SK-N-SH (cell line): ENCODE results near the gene KRT32.

ENCODE experiments used
- EP300 ChIP-seq, 2 experiments: IDR thresholded peaks; 2 replicates each; pipeline versions ENCODE4 v1.4.0 to v1.6.1; 2012; ENCODE audit warnings: borderline replicate concordance in 1 of 2, low read depth in 1 of 2, low read length in 1 of 2
- MXI1 ChIP-seq: IDR thresholded peaks from 2 replicates; pipeline ENCODE4 v1.6.1; 2012; ENCODE audit warnings: mild to moderate bottlenecking, low read depth, low read length, improper control_type of control experiment
- TAF1 ChIP-seq: IDR thresholded peaks from 2 replicates; pipeline ENCODE4 v1.6.1; 2012; ENCODE audit warnings: low read depth, mild to moderate bottlenecking, low read length, moderate library complexity, borderline replicate concordance
- YY1 ChIP-seq: IDR thresholded peaks from 2 replicates; pipeline ENCODE4 v1.4.0; 2012; ENCODE audit warnings: low read depth, mild to moderate bottlenecking
- TF ChIP-seq, protein P1 (sequence below): IDR thresholded peaks from 2 replicates; pipeline ENCODE4; 2012
- TF ChIP-seq, protein P2 (sequence below): fragments of 200-600 bp; sonication (generic); IDR thresholded peaks from 2 replicates; pipeline ENCODE4 v1.6.1; 2017; ENCODE audit warnings: antibody characterized with exemption, mild to moderate bottlenecking, moderate library complexity
- TF ChIP-seq, protein P3 (sequence below): IDR thresholded peaks from 2 replicates; pipeline ENCODE4 v1.4.0; 2012; ENCODE audit warnings: low read depth, borderline replicate concordance
- TF ChIP-seq, protein P4 (sequence below): fragments of 150-350 bp; IDR thresholded peaks from 2 replicates; pipeline ENCODE4 v1.6.1; 2016; ENCODE audit warnings: mild to moderate bottlenecking, low read depth, low read length

DNA sequence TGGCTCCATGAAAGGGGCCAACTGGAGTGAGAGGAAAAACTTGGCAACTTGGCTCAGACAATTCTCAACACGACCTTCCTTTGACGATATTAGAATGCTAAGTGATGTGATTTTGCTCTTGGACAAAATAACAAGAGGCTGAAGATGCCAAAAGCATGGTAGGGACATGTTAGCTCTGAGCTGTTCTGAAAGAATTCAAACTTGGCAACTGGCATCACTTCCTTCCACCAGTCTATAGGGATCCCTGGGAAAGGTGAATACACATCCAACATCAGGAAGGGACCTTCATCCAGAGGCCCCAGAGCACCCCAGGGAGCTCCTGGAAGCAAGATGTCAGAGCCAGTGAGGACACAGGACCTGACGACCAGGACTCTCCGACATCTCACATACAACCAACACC lies 47.1 kb downstream of the KRT32 start:
- TF ChIP-seq, protein P1, sequence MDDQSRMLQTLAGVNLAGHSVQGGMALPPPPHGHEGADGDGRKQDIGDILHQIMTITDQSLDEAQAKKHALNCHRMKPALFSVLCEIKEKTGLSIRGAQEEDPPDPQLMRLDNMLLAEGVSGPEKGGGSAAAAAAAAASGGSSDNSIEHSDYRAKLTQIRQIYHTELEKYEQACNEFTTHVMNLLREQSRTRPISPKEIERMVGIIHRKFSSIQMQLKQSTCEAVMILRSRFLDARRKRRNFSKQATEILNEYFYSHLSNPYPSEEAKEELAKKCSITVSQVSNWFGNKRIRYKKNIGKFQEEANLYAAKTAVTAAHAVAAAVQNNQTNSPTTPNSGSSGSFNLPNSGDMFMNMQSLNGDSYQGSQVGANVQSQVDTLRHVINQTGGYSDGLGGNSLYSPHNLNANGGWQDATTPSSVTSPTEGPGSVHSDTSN, result no peak
- TF ChIP-seq EP300 (IDR thresholded peaks at IDR 0.05; ENCODE audit: borderline replicate concordance in 1 of 2, low read depth in 1 of 2, low read length in 1 of 2), result no peak
- TF ChIP-seq, protein P2, sequence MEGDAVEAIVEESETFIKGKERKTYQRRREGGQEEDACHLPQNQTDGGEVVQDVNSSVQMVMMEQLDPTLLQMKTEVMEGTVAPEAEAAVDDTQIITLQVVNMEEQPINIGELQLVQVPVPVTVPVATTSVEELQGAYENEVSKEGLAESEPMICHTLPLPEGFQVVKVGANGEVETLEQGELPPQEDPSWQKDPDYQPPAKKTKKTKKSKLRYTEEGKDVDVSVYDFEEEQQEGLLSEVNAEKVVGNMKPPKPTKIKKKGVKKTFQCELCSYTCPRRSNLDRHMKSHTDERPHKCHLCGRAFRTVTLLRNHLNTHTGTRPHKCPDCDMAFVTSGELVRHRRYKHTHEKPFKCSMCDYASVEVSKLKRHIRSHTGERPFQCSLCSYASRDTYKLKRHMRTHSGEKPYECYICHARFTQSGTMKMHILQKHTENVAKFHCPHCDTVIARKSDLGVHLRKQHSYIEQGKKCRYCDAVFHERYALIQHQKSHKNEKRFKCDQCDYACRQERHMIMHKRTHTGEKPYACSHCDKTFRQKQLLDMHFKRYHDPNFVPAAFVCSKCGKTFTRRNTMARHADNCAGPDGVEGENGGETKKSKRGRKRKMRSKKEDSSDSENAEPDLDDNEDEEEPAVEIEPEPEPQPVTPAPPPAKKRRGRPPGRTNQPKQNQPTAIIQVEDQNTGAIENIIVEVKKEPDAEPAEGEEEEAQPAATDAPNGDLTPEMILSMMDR, result no peak
- TF ChIP-seq YY1, result no peak
- TF ChIP-seq, protein P3, sequence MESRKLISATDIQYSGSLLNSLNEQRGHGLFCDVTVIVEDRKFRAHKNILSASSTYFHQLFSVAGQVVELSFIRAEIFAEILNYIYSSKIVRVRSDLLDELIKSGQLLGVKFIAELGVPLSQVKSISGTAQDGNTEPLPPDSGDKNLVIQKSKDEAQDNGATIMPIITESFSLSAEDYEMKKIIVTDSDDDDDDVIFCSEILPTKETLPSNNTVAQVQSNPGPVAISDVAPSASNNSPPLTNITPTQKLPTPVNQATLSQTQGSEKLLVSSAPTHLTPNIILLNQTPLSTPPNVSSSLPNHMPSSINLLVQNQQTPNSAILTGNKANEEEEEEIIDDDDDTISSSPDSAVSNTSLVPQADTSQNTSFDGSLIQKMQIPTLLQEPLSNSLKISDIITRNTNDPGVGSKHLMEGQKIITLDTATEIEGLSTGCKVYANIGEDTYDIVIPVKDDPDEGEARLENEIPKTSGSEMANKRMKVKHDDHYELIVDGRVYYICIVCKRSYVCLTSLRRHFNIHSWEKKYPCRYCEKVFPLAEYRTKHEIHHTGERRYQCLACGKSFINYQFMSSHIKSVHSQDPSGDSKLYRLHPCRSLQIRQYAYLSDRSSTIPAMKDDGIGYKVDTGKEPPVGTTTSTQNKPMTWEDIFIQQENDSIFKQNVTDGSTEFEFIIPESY, result no peak
- TF ChIP-seq TAF1, result no peak
- TF ChIP-seq, protein P4, sequence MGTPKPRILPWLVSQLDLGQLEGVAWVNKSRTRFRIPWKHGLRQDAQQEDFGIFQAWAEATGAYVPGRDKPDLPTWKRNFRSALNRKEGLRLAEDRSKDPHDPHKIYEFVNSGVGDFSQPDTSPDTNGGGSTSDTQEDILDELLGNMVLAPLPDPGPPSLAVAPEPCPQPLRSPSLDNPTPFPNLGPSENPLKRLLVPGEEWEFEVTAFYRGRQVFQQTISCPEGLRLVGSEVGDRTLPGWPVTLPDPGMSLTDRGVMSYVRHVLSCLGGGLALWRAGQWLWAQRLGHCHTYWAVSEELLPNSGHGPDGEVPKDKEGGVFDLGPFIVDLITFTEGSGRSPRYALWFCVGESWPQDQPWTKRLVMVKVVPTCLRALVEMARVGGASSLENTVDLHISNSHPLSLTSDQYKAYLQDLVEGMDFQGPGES, result no peak
- TF ChIP-seq MXI1, result no peak
